Stimulated activated naive CD8-positive, alpha-beta T cell treated with anti-CD3 and anti-CD28 coated beads, Interleukin-15, Interleukin-2, amounts not matched to agents 100 U/mL and 50 U/mL, for 24 hours (primary cell): ENCODE measurements around the gene PIK3R1.
A peak's percentile ranks its signal among the peaks of the same experiment; 100 is the strongest.
"Not testable (repeated sequence)": the region's sequence is repeated elsewhere in the genome, so short reads cannot be mapped to it uniquely, and the experiment has no call there.

Experiments used
- ATAC-seq: fragments of 150-1000 bp; cut with Tn5 transposase; one replicate; pipeline ENCODE4 v1.10.0; 2021
- DNase-seq: peaks from one replicate; pipeline ENCODE4 v3.0.0; 2021

Gene PIK3R1

DNA sequence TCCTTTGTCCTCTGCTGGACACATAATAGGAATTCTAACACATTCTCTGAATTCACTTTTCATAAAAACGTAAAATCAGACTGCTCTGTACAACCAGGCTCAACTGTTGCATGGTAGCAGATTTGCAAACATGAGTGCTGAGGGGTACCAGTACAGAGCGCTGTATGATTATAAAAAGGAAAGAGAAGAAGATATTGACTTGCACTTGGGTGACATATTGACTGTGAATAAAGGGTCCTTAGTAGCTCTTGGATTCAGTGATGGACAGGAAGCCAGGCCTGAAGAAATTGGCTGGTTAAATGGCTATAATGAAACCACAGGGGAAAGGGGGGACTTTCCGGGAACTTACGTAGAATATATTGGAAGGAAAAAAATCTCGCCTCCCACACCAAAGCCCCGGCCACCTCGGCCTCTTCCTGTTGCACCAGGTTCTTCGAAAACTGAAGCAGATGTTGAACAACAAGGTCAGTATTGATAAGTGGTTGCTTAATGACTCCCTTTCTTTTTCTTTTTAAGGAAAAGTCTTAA, 11.1 kb downstream of the PIK3R1 start:
- ATAC-seq (no peak), DNase-seq (no peak)

- DNase-seq: no peak
- no peak for ATAC-seq
Observed at GRCh38 chr5:68227532-68228160, 12.1 kb downstream of the PIK3R1 start.

GRCh38 chr5:68229416-68229815, 13.9 kb downstream of the PIK3R1 start:
- ATAC-seq (no peak), DNase-seq (no peak)

DNA sequence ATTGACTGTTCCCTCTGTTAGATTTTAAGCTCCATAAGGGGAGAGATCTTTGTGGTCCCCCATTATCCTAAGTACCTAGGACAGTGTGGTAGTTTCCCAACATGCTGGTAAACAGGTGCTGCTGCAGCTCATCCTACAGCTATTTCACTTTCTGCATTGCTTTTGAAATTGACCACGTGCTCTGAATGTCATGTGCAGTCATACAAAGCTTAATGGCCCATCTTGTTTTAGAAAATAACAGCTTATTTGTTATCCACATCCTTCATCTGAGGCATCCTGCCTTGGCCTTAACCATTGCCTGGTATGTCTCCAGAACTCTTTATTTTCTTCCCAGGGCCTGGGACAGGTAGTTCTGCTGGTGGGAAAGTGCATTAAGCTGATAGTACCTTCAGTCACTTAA, 14.7 kb downstream of the PIK3R1 start:
- DNase-seq (no peak), ATAC-seq (no peak)

GRCh38 chr5:68231414-68232076, 16.0 kb downstream of the PIK3R1 start:
- ATAC-seq (no peak), DNase-seq (no peak)

GRCh38 chr5:68232277-68232676, 16.7 kb downstream of the PIK3R1 start:
- DNase-seq (no peak), ATAC-seq (no peak)

- ATAC-seq: no peak
- DNase-seq: no peak
Observed at GRCh38 chr5:68233075-68233474, 17.5 kb downstream of the PIK3R1 start.

- DNase-seq, ATAC-seq: not testable (repeated sequence)
Observed at GRCh38 chr5:68235229-68235628, 19.7 kb downstream of the PIK3R1 start.

- DNase-seq (no peak), ATAC-seq (no peak)
Observed at GRCh38 chr5:68237715-68238114, 22.2 kb downstream of the PIK3R1 start.

- peak; percentile 89 for DNase-seq
- ATAC-seq: peak; percentile 98
Observed at GRCh38 chr5:68239487-68239886, 23.9 kb downstream of the PIK3R1 start.

DNA sequence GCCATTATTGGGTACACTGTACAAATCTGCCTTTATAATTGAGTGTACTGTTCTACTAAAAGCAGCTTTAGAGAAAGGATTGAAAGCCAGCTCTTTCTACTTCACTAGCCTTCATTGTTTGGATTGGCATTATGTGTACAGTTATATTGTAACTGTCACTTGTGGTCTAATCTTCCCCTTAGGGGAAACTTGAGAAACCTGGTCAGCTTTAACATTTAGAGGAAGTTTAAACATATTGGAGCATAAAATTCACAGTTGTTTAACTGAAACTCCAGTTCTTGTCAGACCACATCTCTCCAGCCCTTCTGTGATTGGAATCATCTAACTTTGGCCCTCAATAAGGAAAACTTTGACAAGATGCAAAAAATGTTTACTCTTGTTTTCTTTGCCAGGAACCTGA, 24.6 kb downstream of the PIK3R1 start:
- peak; percentile 14 for ATAC-seq
- DNase-seq: no peak

- ATAC-seq: peak; percentile 9
- DNase-seq: no peak
Observed at GRCh38 chr5:68240771-68241170, 25.2 kb downstream of the PIK3R1 start.

DNA sequence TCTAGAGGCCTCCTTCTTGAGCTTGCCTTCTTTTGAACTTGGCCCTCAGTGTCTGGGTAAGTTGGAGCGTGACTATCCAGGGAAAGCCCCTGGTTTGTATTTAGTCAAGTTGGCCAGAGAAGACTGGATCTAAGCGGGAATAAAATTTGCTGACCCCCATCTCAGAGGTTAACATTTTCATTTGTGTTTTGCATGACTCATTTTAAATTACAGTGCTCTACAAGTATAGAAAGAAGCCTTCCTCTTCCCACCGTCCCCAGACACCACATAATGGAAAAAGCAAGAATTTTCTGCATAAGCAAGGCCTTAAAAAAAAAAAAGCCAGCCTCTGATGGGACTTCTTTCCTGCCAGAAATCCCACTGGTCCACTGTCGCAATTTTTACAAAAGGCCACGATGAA, 27.2 kb downstream of the PIK3R1 start:
- DNase-seq: no peak
- ATAC-seq: no peak

GRCh38 chr5:68243251-68243650, 27.7 kb downstream of the PIK3R1 start:
- DNase-seq (no peak), ATAC-seq (no peak)

GRCh38 chr5:68243681-68244080, 28.1 kb downstream of the PIK3R1 start:
- ATAC-seq: no peak
- DNase-seq: no peak

- ATAC-seq (no peak), DNase-seq (no peak)
Observed at GRCh38 chr5:68245319-68245718, 29.8 kb downstream of the PIK3R1 start.

- DNase-seq (no peak), ATAC-seq (no peak)
Observed at GRCh38 chr5:68246802-68247201, 31.2 kb downstream of the PIK3R1 start.

GRCh38 chr5:68247627-68248026, 32.1 kb downstream of the PIK3R1 start:
- ATAC-seq: no peak
- DNase-seq: no peak

- DNase-seq (no peak), ATAC-seq (no peak)
Observed at GRCh38 chr5:68248896-68249295, 33.3 kb downstream of the PIK3R1 start.

- ATAC-seq: no peak
Observed at GRCh38 chr5:68249520-68249919, 34.0 kb downstream of the PIK3R1 start.

GRCh38 chr5:68250661-68251298, 35.2 kb downstream of the PIK3R1 start:
- DNase-seq (no peak), ATAC-seq (no peak)

More at GRCh38 chr5:68249520-68249919, 34.0 kb downstream of the PIK3R1 start:
- no peak for DNase-seq

DNA sequence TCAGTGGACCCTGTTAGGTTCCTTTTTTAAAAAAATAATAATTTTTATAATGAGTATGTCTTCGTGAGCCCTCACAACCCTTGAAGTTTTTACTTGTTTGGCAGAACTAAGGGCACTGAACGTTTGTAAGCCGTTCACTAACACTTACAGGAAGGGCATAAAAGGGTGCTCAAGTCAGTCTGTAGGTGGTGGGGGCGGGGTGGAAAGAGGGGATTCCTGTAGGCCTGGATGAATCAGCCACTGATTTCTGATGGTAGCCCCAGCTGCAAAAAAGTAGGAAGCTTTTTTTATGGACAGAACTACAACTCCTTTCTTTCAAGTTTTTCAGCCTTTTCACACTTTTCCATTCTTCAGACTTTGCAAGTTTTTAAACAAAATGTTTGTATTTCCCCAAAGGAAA, 35.8 kb downstream of the PIK3R1 start:
- peak; percentile 77 for DNase-seq

GRCh38 chr5:68251804-68252522, 36.4 kb downstream of the PIK3R1 start:
- DNase-seq (no peak), ATAC-seq (no peak)

More for the DNA sequence above, 35.8 kb downstream of the PIK3R1 start:
- peak; percentile 79 for ATAC-seq
